22Rv1 (cell line): ENCODE results near the gene TMEM151B.

ENCODE experiments used
- ZFX ChIP-seq: fragments of 450-650 bp; IDR thresholded peaks from 2 replicates; pipeline ENCODE4 v1.6.1; 2017; ENCODE audit warnings: antibody characterized with exemption, borderline replicate concordance
- TF ChIP-seq, protein P1 (sequence below): fragments of 450-650 bp; IDR thresholded peaks from 2 replicates; pipeline ENCODE4 v1.5.1; 2017; ENCODE audit warnings: mild to moderate bottlenecking

DNA sequence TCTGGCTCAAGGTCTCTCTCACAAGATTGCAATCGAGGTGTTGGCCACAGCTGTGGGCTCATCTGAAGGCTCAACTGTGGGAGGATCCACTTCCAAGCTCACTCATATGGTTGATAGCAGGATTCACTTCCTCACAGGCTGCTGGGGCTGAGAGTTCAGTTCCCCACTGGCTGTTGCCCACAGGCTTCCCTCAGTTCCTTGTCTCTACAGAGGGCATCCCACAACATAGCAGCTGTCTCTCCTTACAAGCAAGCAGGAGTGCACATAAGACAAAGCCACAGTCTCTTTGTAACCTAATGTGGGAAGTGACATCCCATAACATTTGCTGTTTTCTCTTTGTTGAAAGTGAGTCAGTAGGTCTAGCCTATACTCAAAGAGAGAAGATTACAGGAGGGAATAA lies 86.2 kb downstream of the TMEM151B start:
- TF ChIP-seq, protein P1, sequence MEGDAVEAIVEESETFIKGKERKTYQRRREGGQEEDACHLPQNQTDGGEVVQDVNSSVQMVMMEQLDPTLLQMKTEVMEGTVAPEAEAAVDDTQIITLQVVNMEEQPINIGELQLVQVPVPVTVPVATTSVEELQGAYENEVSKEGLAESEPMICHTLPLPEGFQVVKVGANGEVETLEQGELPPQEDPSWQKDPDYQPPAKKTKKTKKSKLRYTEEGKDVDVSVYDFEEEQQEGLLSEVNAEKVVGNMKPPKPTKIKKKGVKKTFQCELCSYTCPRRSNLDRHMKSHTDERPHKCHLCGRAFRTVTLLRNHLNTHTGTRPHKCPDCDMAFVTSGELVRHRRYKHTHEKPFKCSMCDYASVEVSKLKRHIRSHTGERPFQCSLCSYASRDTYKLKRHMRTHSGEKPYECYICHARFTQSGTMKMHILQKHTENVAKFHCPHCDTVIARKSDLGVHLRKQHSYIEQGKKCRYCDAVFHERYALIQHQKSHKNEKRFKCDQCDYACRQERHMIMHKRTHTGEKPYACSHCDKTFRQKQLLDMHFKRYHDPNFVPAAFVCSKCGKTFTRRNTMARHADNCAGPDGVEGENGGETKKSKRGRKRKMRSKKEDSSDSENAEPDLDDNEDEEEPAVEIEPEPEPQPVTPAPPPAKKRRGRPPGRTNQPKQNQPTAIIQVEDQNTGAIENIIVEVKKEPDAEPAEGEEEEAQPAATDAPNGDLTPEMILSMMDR = no peak
- no peak for TF ChIP-seq ZFX
